C4-2B (cell line): ENCODE measurements around the gene NLRP4.

ENCODE experiments used
- H3K27ac ChIP-seq: fragments of 450-650 bp; 2 replicates; pipeline ENCODE4 v1.5.1; 2017
- CTCF ChIP-seq: fragments of 450-650 bp; conservative IDR thresholded peaks from 2 replicates; pipeline ENCODE4 v1.5.1; 2017; ENCODE audit warnings: mild to moderate bottlenecking
- ZFX ChIP-seq: fragments of 450-650 bp; IDR thresholded peaks from 2 replicates; pipeline ENCODE4 v1.6.1; 2017

Gene NLRP4

GRCh38 chr19:55870736-55871135 lies 34.4 kb downstream of the NLRP4 start:
- TF ChIP-seq CTCF (no peak), ZFX (no peak)
- H3K27ac ChIP-seq: no peak overlapping the region

GRCh38 chr19:55877211-55877610 lies 40.9 kb downstream of the NLRP4 start:
- no peak for TF ChIP-seq CTCF
- no peak for TF ChIP-seq ZFX
- no peak overlapping the region for H3K27ac ChIP-seq

GRCh38 chr19:55882626-55883025 lies 46.3 kb downstream of the NLRP4 start:
- H3K27ac ChIP-seq: no peak overlapping the region
- TF ChIP-seq ZFX (no peak), CTCF (no peak)

- H3K27ac ChIP-seq: no peak overlapping the region
- TF ChIP-seq ZFX: no peak
- TF ChIP-seq CTCF: no peak
These were observed 62.6 kb downstream of the NLRP4 start for GRCh38 chr19:55898911-55899310.

GRCh38 chr19:55901369-55902079 lies 65.2 kb downstream of the NLRP4 start:
- TF ChIP-seq ZFX: no peak
- TF ChIP-seq CTCF: no peak

GRCh38 chr19:55902080-55902751 lies 65.9 kb downstream of the NLRP4 start:
- no peak for TF ChIP-seq ZFX
- no peak for TF ChIP-seq CTCF
- H3K27ac ChIP-seq: no peak overlapping the region

More at GRCh38 chr19:55901369-55902079, 65.2 kb downstream of the NLRP4 start:
- no peak overlapping the region for H3K27ac ChIP-seq

GRCh38 chr19:55907286-55907685 lies 70.9 kb downstream of the NLRP4 start:
- no peak overlapping the region for H3K27ac ChIP-seq
- TF ChIP-seq CTCF: no peak
- TF ChIP-seq ZFX: no peak
